H1 (cell line): ENCODE results near the gene NPPA. TPM values are rescaled to one million over a fixed set of nuclear protein-coding genes. Genes with fewer than 3 reads are reported as not detected.

Experiments used
- CTCF ChIA-PET: fragments of 300-600 bp; sonication (Branson Sonifier 250); formaldehyde crosslinking; loops from one replicate; lab custom pipeline; 2021; ENCODE audit not compliant: partially characterized antibody; lab: Charles Lee
- POLR2A ChIA-PET: fragments of 300-600 bp; sonication (Branson Sonifier 250); formaldehyde crosslinking; loops from one replicate; lab custom pipeline; 2021; ENCODE audit warnings: inconsistent platforms; ENCODE audit not compliant: partially characterized antibody; lab: Charles Lee
- DNase-seq, 2 experiments: peaks; one replicate each; pipeline versions ENCODE4 v3.0.0 to v3.0.0-alpha.2; 2010 to 2022; ENCODE audit warnings: low spot score in 2 of 2, low read depth in 1 of 2, mixed read lengths in 1 of 2
- FAIRE-seq: peaks from 2 replicates; lab custom pipeline; 2011; peaks lifted over from hg19 to GRCh38; lab: Jason Lieb, UNC
- H2AFZ ChIP-seq: 2 replicates; pipeline ENCODE4 v1.8.1; 2012; ENCODE audit warnings: low read length, inconsistent platforms
- H2AK5ac ChIP-seq: 2 replicates; pipeline ENCODE4 v1.6.1; 2013; ENCODE audit warnings: low read depth, low read length
- H2BK120ac ChIP-seq: replicated peaks from 2 replicates; pipeline ENCODE3; 2013; ENCODE audit warnings: low read depth, low read length, inconsistent platforms
- H2BK12ac ChIP-seq: 2 replicates; pipeline ENCODE4 v1.6.1; 2013; ENCODE audit warnings: low read depth, low read length
- H2BK15ac ChIP-seq: 2 replicates; pipeline ENCODE4 v1.6.1; 2013; ENCODE audit warnings: low read length
- H2BK20ac ChIP-seq: 2 replicates; pipeline ENCODE4 v1.6.1; 2013; ENCODE audit warnings: low read length
- H2BK5ac ChIP-seq: 2 replicates; pipeline ENCODE4 v1.6.1; 2013; ENCODE audit warnings: low read depth, low read length
- H3K14ac ChIP-seq: 2 replicates; pipeline ENCODE4 v1.6.1; 2013; ENCODE audit warnings: inconsistent platforms; ENCODE audit not compliant: insufficient read length
- H3K18ac ChIP-seq: 2 replicates; pipeline ENCODE4 v1.6.1; 2013; ENCODE audit warnings: low read length; ENCODE audit errors: extremely low read depth
- H3K23ac ChIP-seq: 2 replicates; pipeline ENCODE4 v1.6.1; 2013; ENCODE audit warnings: inconsistent platforms; ENCODE audit not compliant: insufficient read length
- H3K23me2 ChIP-seq: 2 replicates; pipeline ENCODE4 v1.6.1; 2013; ENCODE audit warnings: low read depth, low read length
- H3K27ac ChIP-seq: 2 replicates; pipeline ENCODE4 v1.6.1; 2011; ENCODE audit warnings: low read depth, low read length, inconsistent platforms
- H3K27me3 ChIP-seq, 4 experiments: replicated peaks in 1 of 4; 1 replicate in 1 of 4; 2 replicates in 3 of 4; pipeline versions ENCODE4 v1.6.1 to v1.8.1; 2011 to 2013; ENCODE audit warnings: low read length in 3 of 4, mild to moderate bottlenecking in 3 of 4, inconsistent platforms in 2 of 4, mixed read lengths in 2 of 4, moderate library complexity in 1 of 4; ENCODE audit not compliant: control insufficient read depth in 3 of 4, insufficient read depth in 3 of 4; ENCODE audit errors: extremely low read depth in 1 of 4
- H3K36me3 ChIP-seq, 4 experiments: 2 replicates each; pipeline versions ENCODE4 v1.6.1 to v1.8.1; 2011 to 2013; ENCODE audit warnings: mild to moderate bottlenecking in 4 of 4, low read length in 3 of 4, moderate library complexity in 2 of 4, control low read depth in 1 of 4, inconsistent platforms in 1 of 4; ENCODE audit not compliant: insufficient read depth in 4 of 4, control insufficient read depth in 2 of 4
- H3K4ac ChIP-seq: replicated peaks from 2 replicates; pipeline ENCODE3; 2013; ENCODE audit warnings: low read length, low read depth, mixed read lengths, inconsistent platforms; ENCODE audit not compliant: insufficient read length
- H3K4me1 ChIP-seq, 4 experiments: replicated peaks in 1 of 4; 1 replicate in 1 of 4; 2 replicates in 3 of 4; pipeline versions ENCODE4 v1.6.1 to v1.8.1; 2011 to 2013; ENCODE audit warnings: low read length in 3 of 4, inconsistent platforms in 2 of 4, mixed read lengths in 1 of 4; ENCODE audit not compliant: insufficient read depth in 4 of 4, control insufficient read depth in 3 of 4
- H3K4me2 ChIP-seq, 2 experiments: 2 replicates each; pipeline versions ENCODE4 v1.6.1 to v1.8.1; 2011 to 2013; ENCODE audit warnings: low read depth in 2 of 2, low read length in 2 of 2, control low read depth in 1 of 2, inconsistent platforms in 1 of 2, mild to moderate bottlenecking in 1 of 2; ENCODE audit not compliant: insufficient read depth in 1 of 2
- H3K4me3 ChIP-seq, 4 experiments: fragments of 200-600, 300-600 bp in 1 of 4; sonication (generic), shearing (Covaris generic), sonication (Bioruptor Twin) in 1 of 4; 2 replicates each; pipeline versions ENCODE4 v1.5.1 to v1.8.1; 2011 to 2016; ENCODE audit warnings: low read length in 4 of 4, low read depth in 3 of 4, control low read depth in 2 of 4, inconsistent platforms in 2 of 4, mild to moderate bottlenecking in 2 of 4, mixed read lengths in 1 of 4, moderate library complexity in 1 of 4; ENCODE audit not compliant: insufficient read depth in 2 of 4; ENCODE audit errors: extremely low read depth in 1 of 4
- H3K56ac ChIP-seq: replicated peaks from 2 replicates; pipeline ENCODE3; 2013; ENCODE audit warnings: low read depth, mild to moderate bottlenecking, mixed read lengths, low read length, inconsistent platforms; ENCODE audit not compliant: insufficient read length
- H3K79me1 ChIP-seq: 2 replicates; pipeline ENCODE4 v1.6.1; 2013; ENCODE audit warnings: low read depth, low read length, control low read depth
- H3K79me2 ChIP-seq, 2 experiments: 2 replicates each; pipeline versions ENCODE4 v1.6.1 to v1.8.1; 2012 to 2013; ENCODE audit warnings: low read length in 2 of 2, mild to moderate bottlenecking in 2 of 2, inconsistent platforms in 1 of 2; ENCODE audit not compliant: insufficient read depth in 2 of 2, control insufficient read depth in 1 of 2
- H3K9ac ChIP-seq, 4 experiments: replicated peaks in 1 of 4; 1 replicate in 1 of 4; 2 replicates in 3 of 4; pipeline versions ENCODE4 v1.6.1 to v1.8.1; 2011 to 2013; ENCODE audit warnings: low read depth in 3 of 4, low read length in 3 of 4, control low read depth in 2 of 4, mild to moderate bottlenecking in 2 of 4, moderate library complexity in 2 of 4, inconsistent platforms in 1 of 4; ENCODE audit errors: extremely low read depth in 1 of 4
- H3K9me3 ChIP-seq, 2 experiments: 2 replicates each; pipeline versions ENCODE4 v1.6.1 to v1.8.1; 2012 to 2013; ENCODE audit warnings: mild to moderate bottlenecking in 2 of 2, moderate library complexity in 2 of 2, control low read depth in 1 of 2, inconsistent platforms in 1 of 2, low read depth in 1 of 2, low read length in 1 of 2, mixed read lengths in 1 of 2; ENCODE audit not compliant: insufficient read depth in 2 of 2
- H4K20me1 ChIP-seq, 2 experiments: replicated peaks in 1 of 2; 2 replicates each; pipeline versions ENCODE3 to v1.8.1; 2011 to 2013; ENCODE audit warnings: inconsistent platforms in 2 of 2, low read length in 2 of 2, mild to moderate bottlenecking in 1 of 2; ENCODE audit not compliant: insufficient read depth in 2 of 2, control insufficient read depth in 1 of 2
- H4K5ac ChIP-seq: 2 replicates; pipeline ENCODE4 v1.6.1; 2013; ENCODE audit warnings: low read length, low read depth, mixed read lengths, inconsistent platforms; ENCODE audit not compliant: insufficient read length
- H4K8ac ChIP-seq: 2 replicates; pipeline ENCODE4 v1.8.0; 2013; ENCODE audit warnings: mild to moderate bottlenecking, moderate library complexity, low read length, inconsistent platforms; ENCODE audit not compliant: insufficient read depth; ENCODE audit errors: extremely low read depth
- H4K91ac ChIP-seq: replicated peaks from 2 replicates; pipeline ENCODE3; 2013; ENCODE audit warnings: low read length, mixed read lengths, inconsistent platforms; ENCODE audit not compliant: insufficient read length
- ASH2L ChIP-seq: fragments of 200-600, 300-600 bp; sonication (generic); IDR thresholded peaks from one replicate; pipeline ENCODE4 v1.7.1; 2017; ENCODE audit warnings: low read length
- CBX5 ChIP-seq: fragments of 300-800, 300-1000 bp; sonication (generic); IDR thresholded peaks from 2 replicates; pipeline ENCODE4 v1.7.1; 2016; ENCODE audit warnings: antibody characterized with exemption, low read length, low read depth
- CBX8 ChIP-seq: fragments of 300-800, 300-1000 bp; sonication (generic); IDR thresholded peaks from 2 replicates; pipeline ENCODE4 v1.7.1; 2016; ENCODE audit warnings: low read depth, low read length, borderline replicate concordance
- FOSL1 ChIP-seq: IDR thresholded peaks from 2 replicates; pipeline ENCODE4 v1.6.1; 2011; ENCODE audit warnings: mild to moderate bottlenecking, low read depth, low read length, moderate library complexity; ENCODE audit not compliant: insufficient read depth
- POLR2AphosphoS5 ChIP-seq: IDR thresholded peaks from 2 replicates; pipeline ENCODE4 v1.6.1; 2011; ENCODE audit warnings: low read depth, low read length
- POU5F1 ChIP-seq: IDR thresholded peaks from 2 replicates; pipeline ENCODE4 v1.6.1; 2011; ENCODE audit warnings: low read depth, mild to moderate bottlenecking, low read length, moderate library complexity
- TCF12 ChIP-seq: IDR thresholded peaks from 2 replicates; pipeline ENCODE4 v1.6.1; 2011; ENCODE audit warnings: low read depth, mild to moderate bottlenecking, low read length
- WGBS, 2 experiments: shearing (Covaris generic) in 1 of 2; methylation state at CpG; one replicate each; pipeline versions ENCODE4 v1.1.6 to v1.1.7; 2013 to 2015; ENCODE audit warnings: low lambda C conversion rate in 2 of 2, mixed read lengths in 2 of 2, inconsistent platforms in 1 of 2, low coverage in 1 of 2, missing lambda C conversion rate in 1 of 2; ENCODE audit not compliant: insufficient replicate concordance in 2 of 2, insufficient coverage in 1 of 2, insufficient read length in 1 of 2; ENCODE audit errors: extremely low coverage in 1 of 2, missing lambda C conversion rate in 1 of 2; 5-methylcytosine and 5-hydroxymethylcytosine counted together
- polyA plus RNA-seq, 7 experiments: library from polyadenylated mRNA; depleted of rRNA in 3 of 7; stranded (reverse) in 5 of 7; unstranded in 2 of 7; fragments of >200 nt in 5 of 7; fragments of 200-250 nt in 2 of 7; gene quantifications; 1 replicate in 5 of 7; 2 replicates in 1 of 7; 4 replicates in 1 of 7; pipeline versions ENCODE4 v1.2.1 to v1.2.3, GENCODE V29; 2011 to 2013; ENCODE audit warnings: missing spikeins in 2 of 7, mixed read lengths in 2 of 7
- total RNA-seq: library from RNA; stranded (reverse); fragmentation: NEBNext Ultra II Directional; extraction: Animal tissue kit (Norgen Biotek cat#: 25700); gene quantifications from 2 replicates; pipeline ENCODE4 v1.2.1, GENCODE V29; 2021
- TF ChIP-seq, protein P1 (sequence below): IDR thresholded peaks from 2 replicates; pipeline ENCODE4 v1.6.1; 2012; ENCODE audit warnings: inconsistent platforms
- TF ChIP-seq, protein P2 (sequence below), 3 experiments: IDR thresholded peaks; 1 replicate in 2 of 3; 2 replicates in 1 of 3; pipeline versions ENCODE4 v1.5.1 to v1.6.1; 2011; ENCODE audit warnings: low read length in 3 of 3, mild to moderate bottlenecking in 3 of 3, inconsistent platforms in 2 of 3, low read depth in 1 of 3, moderate library complexity in 1 of 3; ENCODE audit not compliant: insufficient read depth in 1 of 3; ENCODE audit errors: control extremely low read depth in 1 of 3

The NPPA gene
- total and polyA plus RNA-seq, 2 of the 8 experiments (the other 6 are each of a cell fraction or from before 2014, with no cell fraction given): not detected

DNA sequence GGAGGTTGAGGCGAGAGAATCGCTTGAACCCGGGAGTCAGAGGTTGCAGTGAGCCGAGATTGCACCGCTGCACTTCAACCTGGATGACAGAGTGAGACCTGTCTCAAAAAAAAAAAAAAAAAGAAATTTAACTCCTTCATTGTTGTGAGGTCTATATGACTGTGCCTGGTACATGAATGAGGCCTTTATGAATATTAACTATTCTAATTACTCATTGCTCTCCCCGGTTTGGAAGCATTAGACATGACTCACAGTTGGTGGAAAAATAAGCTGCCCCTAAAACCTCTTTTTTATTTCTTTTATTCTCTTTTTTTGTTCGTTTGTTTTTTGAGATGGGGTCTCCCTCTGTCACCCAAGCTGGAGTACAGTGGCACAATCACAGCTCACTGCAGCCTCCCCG lies 7.8 kb upstream of the NPPA start:
- Histone ChIP-seq H4K8ac (no peak overlapping the region), H3K79me2 (no peaks in the 10 kb centered on the region), H2BK15ac (no peak overlapping the region), H2BK12ac (no peak overlapping the region)
- WGBS, 2 experiments: 92% methylated on average over 7 of the region's 8 CpGs; no CpG with 5 or more reads in 1 of the 2 experiments
- TF ChIP-seq, protein P1, sequence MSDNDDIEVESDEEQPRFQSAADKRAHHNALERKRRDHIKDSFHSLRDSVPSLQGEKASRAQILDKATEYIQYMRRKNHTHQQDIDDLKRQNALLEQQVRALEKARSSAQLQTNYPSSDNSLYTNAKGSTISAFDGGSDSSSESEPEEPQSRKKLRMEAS: no peak
- TF ChIP-seq POU5F1 (no peak), POLR2AphosphoS5 (no peak), FOSL1 (no peak), TCF12 (no peak), CBX5 (no peak), CBX8 (no peak), ASH2L (no peak)
- TF ChIP-seq, protein P2, sequence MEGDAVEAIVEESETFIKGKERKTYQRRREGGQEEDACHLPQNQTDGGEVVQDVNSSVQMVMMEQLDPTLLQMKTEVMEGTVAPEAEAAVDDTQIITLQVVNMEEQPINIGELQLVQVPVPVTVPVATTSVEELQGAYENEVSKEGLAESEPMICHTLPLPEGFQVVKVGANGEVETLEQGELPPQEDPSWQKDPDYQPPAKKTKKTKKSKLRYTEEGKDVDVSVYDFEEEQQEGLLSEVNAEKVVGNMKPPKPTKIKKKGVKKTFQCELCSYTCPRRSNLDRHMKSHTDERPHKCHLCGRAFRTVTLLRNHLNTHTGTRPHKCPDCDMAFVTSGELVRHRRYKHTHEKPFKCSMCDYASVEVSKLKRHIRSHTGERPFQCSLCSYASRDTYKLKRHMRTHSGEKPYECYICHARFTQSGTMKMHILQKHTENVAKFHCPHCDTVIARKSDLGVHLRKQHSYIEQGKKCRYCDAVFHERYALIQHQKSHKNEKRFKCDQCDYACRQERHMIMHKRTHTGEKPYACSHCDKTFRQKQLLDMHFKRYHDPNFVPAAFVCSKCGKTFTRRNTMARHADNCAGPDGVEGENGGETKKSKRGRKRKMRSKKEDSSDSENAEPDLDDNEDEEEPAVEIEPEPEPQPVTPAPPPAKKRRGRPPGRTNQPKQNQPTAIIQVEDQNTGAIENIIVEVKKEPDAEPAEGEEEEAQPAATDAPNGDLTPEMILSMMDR (IDR thresholded peaks at IDR 0.05; ENCODE audit: control extremely low read depth in 1 of 3, insufficient read depth in 1 of 3, low read depth in 1 of 3, low read length in 3 of 3): no peak
- TF ChIP-seq, all 59 proteins: peak for 0
- H3K36me3 ChIP-seq: no peaks in the 10 kb centered on the region
- no peak overlapping the region for H3K4ac ChIP-seq
- H3K4me1 ChIP-seq: peaks cover 0 to 3% (median 1%) of the 10 kb centered on the region in 4 experiments; a peak in 1 of 7 replicates
- H3K14ac ChIP-seq: no peak overlapping the region
- H2BK120ac ChIP-seq: no peak overlapping the region
- H3K27ac ChIP-seq: no peak overlapping the region
- DNase-seq (no peak), FAIRE-seq (no peak)
- no peak overlapping the region for H2AFZ ChIP-seq
- H3K23me2 ChIP-seq: peaks cover 3% of the 10 kb centered on the region; the same call in 1 of the 2 replicates
- H3K56ac ChIP-seq: no peak overlapping the region
- no peak overlapping the region for H3K4me2 ChIP-seq
- H3K9me3 ChIP-seq: no peaks in the 10 kb centered on the region
- H3K27me3 ChIP-seq: peaks cover 0 to 22% (median 11%) of the 10 kb centered on the region in 4 experiments; a peak in 6 of 7 replicates
- no peak overlapping the region for H3K9ac ChIP-seq
- H3K18ac ChIP-seq: no peak overlapping the region
- POLR2A ChIA-PET: interaction anchor here (1.1 to 9.0 kb wide), 4 partner anchors 21 to 155 kb away, joined by 3 to 81 read pairs (median 4); no protein-coding TSS in a partner anchor
- no peak overlapping the region for H4K5ac ChIP-seq
- no peak overlapping the region for H2BK20ac ChIP-seq
- no peak overlapping the region for H3K23ac ChIP-seq
- no peak overlapping the region for H4K91ac ChIP-seq
- no peak overlapping the region for H2AK5ac ChIP-seq
- no peak overlapping the region for H2BK5ac ChIP-seq
- no peaks in the 10 kb centered on the region for H3K79me1 ChIP-seq
- peaks cover 0 to 6% of the 10 kb centered on the region in 2 experiments for H4K20me1 ChIP-seq
- CTCF ChIA-PET: interaction anchor here (0.6 to 4.9 kb wide), 17 partner anchors 10 to 155 kb away, joined by 3 to 27 read pairs (median 5); no protein-coding TSS in a partner anchor
- no peak overlapping the region for H3K4me3 ChIP-seq
